ENCODE results near the gene CMTM1. TPM values are rescaled to one million over a fixed set of nuclear protein-coding genes. Genes with fewer than 3 reads are reported as not detected.
A peak's percentile ranks its signal among the peaks of the same experiment; 100 is the strongest.

Gene CMTM1
- total and polyA plus RNA-seq, 10 donors = 0.15 to 19.0 (median 4.2) TPM

GRCh38 chr16:66619534-66620428, 53.5 kb downstream of the CMTM1 start:
- 59 to 75% (median 63%) methylated on average over 10 to 12 of the region's 12 CpGs for WGBS, 5 donors
- intact Hi-C loops (cut with DNase I; ENCODE audit: low total_unique reads) = no loop called here

GRCh38 chr16:66620429-66620795, 54.2 kb downstream of the CMTM1 start:
- H3K36me3 ChIP-seq = peaks cover 0 to 21% (median 0%) of the 10 kb centered on the region in 6 donors
- 90 to 97% (median 92%) methylated on average over 7 to 8 of the region's 8 CpGs for WGBS, 5 donors
- intact Hi-C loops (cut with DNase I; ENCODE audit: low total_unique reads) = no loop called here
- H3K27me3 ChIP-seq (replicated peaks in 1 of 7) = no peaks in the 10 kb centered on the region
- H3K9me3 ChIP-seq = no peaks in the 10 kb centered on the region
- TF ChIP-seq POLR2A (IDR thresholded peaks at IDR 0.05) = no peak
- peaks cover 0 to 11% (median 0%) of the 10 kb centered on the region in 6 donors for H3K4me1 ChIP-seq
- DNase-seq = no peak
- H3K27ac ChIP-seq = no peak overlapping the region
- H3K4me3 ChIP-seq = no peak overlapping the region

More at GRCh38 chr16:66619534-66620428, 53.5 kb downstream of the CMTM1 start:
- peak; percentile 53 for DNase-seq
- no peak for TF ChIP-seq CTCF (IDR thresholded peaks at IDR 0.05 in 8 of 11, conservative IDR thresholded peaks at IDR 0.05 in 3 of 11)
- TF ChIP-seq POLR2AphosphoS5 (IDR thresholded peaks at IDR 0.05) = no peak
- TF ChIP-seq POLR2A (IDR thresholded peaks at IDR 0.05) = no peak
- H3K36me3 ChIP-seq = peaks cover 0 to 23% (median under 1%) of the 10 kb centered on the region in 6 donors
- peaks cover 0 to 11% (median 0%) of the 10 kb centered on the region in 6 donors for H3K4me1 ChIP-seq
- H3K4me3 ChIP-seq = no peak overlapping the region
- no peak overlapping the region for H3K27ac ChIP-seq
- H3K27me3 ChIP-seq (replicated peaks in 1 of 7) = no peaks in the 10 kb centered on the region
- no peaks in the 10 kb centered on the region for H3K9me3 ChIP-seq

- peak; percentile 39 for DNase-seq
- Histone ChIP-seq H3K9me3 (no peaks in the 10 kb centered on the region), H3K27ac (no peak overlapping the region), H3K36me3 (peaks cover 0 to 21% (median 0%) of the 10 kb centered on the region in 6 donors), H3K27me3 (replicated peaks in 1 of 7) (no peaks in the 10 kb centered on the region), H3K4me1 (peaks cover 0 to 11% (median 0%) of the 10 kb centered on the region in 6 donors), H3K4me3 (no peak overlapping the region)
- TF ChIP-seq CTCF (IDR thresholded peaks at IDR 0.05 in 8 of 11, conservative IDR thresholded peaks at IDR 0.05 in 3 of 11) = no peak
- TF ChIP-seq POLR2AphosphoS5 (IDR thresholded peaks at IDR 0.05) = no peak
- TF ChIP-seq POLR2A (IDR thresholded peaks at IDR 0.05) = no peak
- WGBS, 5 donors = 93 to 98% (median 96%) methylated on average over 12 to 14 of the region's 14 CpGs
- intact Hi-C loops (cut with DNase I; ENCODE audit: low total_unique reads) = no loop called here
Measured at GRCh38 chr16:66621973-66622372, 55.7 kb downstream of the CMTM1 start.

- H3K4me1 ChIP-seq = peaks cover 0 to 11% (median 0%) of the 10 kb centered on the region in 6 donors
- no peak overlapping the region for H3K27ac ChIP-seq
- H3K36me3 ChIP-seq = peaks cover 0 to 21% (median 0%) of the 10 kb centered on the region in 6 donors
- TF ChIP-seq POLR2A (IDR thresholded peaks at IDR 0.05) (no peak), CTCF (IDR thresholded peaks at IDR 0.05 in 8 of 11, conservative IDR thresholded peaks at IDR 0.05 in 3 of 11) (no peak), POLR2AphosphoS5 (IDR thresholded peaks at IDR 0.05) (no peak)
- intact Hi-C loops (cut with DNase I; ENCODE audit: low total_unique reads) = no loop called here
- DNase-seq = no peak
- no peak overlapping the region for H3K4me3 ChIP-seq
- no peaks in the 10 kb centered on the region for H3K9me3 ChIP-seq
- H3K27me3 ChIP-seq (replicated peaks in 1 of 7) = no peaks in the 10 kb centered on the region
- whole genome bisulfite sequencing, 5 donors = 54 to 74% (median 70%) methylated on average over 3 of the region's 3 CpGs
Measured at GRCh38 chr16:66622863-66623262, 56.6 kb downstream of the CMTM1 start.

Data from spleen (tissue), 11 donors.